Midbrain (tissue), 1 donor: ENCODE results near the gene FOXN3.
"Not testable (repeated sequence)": the region's sequence is repeated elsewhere in the genome, so short reads cannot be mapped to it uniquely, and the experiment has no call there.

Source experiments
- DNase-seq: peaks from one replicate; lab custom pipeline; 2025; lab: John Stamatoyannopoulos, UW

Gene FOXN3

DNA sequence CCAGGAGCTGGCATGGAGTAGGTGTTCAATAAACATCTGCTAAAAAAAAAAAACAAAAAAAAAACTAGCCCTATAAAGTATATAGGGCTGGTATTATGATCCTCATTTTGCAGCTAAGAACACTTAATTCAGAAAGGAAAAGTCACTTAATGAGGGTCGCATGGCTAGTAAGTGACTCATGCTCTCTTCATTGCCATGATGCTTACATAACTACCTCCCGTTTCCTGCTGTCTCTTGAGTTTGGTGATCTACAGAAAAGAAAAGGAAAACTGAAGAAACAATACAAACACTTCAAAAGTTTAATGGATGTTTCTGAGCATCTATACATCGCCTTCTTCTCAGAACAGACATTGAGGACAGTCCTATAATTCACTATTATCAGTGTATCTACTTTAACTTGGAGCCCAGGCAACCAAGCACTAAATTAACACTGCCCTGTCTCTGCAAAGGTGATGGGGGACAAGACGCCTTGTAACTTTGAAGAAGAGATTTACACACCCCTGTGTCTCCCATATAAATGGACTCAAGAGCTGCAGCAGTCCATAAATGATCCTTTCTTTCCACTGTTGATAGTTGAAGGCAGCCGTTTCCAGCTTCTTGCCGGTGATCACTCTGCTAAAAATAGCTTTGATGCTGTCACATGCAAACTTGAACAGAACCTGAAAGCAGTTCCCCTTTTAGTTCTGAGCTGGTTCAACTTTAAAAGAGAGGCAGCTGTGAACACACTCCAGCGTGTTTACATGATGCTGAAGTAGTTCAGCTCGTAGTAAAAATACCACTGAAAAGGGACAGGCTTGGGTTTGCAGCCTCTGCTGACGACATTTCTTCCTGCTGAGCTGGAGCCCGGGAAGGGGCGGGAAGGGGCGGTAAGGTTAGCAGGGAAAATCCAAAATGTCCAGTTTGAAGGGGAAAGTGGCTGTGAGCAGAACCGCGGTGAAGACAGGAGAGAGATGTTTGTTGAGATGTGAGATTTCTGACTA lies 113.3 kb downstream of the FOXN3 start:
- peak; percentile 52 for DNase-seq

DNA sequence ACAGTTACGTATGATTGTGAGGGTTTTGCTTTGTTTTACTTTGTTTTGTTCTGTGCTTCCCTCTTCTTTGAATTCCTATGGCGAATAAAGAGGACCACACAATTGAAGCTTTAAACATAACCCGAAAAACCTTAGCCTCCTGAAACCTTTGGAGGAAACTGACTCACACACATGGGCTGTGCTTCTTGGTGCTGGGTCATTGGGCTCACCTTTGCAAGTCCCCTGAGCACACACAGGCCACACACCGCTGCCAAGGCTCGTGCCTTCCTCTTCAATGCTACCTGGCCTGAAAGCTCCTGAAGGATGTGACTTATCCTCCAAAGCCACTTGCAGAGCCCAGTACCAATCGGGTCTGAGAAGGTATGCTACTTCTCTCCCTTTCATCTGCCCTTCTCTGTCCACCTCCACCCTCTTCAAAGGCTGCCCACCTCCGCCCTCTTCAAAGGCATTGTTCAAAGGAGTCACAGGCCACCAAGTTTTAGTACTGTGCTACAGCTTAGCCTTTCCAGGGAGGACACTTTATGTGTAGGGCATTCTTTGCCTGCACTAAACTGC lies 114.6 kb downstream of the FOXN3 start:
- DNase-seq: no peak

DNA sequence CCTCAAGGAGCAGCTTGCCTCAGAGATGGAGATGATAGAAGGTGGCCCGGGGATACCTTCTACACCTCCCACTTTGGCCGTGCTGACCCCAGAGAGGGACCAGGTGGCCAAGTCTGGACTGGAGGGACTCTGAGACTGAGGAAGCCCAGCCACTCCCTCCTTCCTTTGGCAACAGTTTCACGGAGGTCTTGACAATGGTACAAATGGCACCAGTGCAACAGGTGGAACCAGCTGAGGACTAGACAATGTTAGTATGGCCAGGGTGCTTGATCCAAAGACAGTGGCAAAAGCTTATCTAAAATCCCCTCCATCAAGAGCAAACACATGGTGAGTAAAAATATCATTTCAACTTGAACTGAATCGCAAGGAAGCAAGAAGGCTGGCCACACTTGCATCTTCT lies 117.4 kb downstream of the FOXN3 start:
- DNase-seq: no peak

DNA sequence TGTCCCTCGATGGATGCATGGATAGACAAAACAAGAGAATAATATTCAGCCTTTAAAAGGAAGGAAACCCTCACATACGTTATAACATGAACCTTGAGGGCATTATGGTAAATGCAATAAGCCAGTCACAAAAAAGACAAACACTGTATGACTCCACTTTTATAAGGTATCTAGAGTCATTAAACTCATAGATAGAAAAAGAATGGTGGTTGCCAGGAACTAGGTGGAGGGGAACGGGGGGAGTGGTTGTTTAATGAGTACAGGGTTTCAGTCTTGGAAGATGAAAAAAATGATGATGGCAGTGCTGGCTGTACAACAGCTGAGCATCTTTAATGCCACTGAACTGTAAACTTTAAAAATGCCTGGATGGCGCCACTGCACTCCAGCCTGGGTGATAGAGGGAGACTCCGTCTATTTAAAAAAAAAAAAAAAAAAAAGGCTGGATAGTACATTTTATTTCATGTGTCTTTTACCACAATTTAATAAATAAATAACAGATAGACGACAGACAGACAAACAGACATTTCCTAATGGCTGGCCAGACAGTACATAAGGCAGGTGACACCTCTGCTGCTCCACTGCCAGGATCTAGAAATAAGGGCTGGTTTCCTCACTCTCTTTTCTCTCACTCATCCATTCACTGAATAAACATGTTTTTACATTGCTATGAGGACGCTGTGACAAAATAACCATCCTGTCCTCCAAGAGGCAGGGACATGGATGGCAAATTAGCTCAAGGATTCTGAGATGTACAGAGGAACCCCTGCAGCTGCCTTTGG lies 118.8 kb downstream of the FOXN3 start:
- DNase-seq: no peak

DNA sequence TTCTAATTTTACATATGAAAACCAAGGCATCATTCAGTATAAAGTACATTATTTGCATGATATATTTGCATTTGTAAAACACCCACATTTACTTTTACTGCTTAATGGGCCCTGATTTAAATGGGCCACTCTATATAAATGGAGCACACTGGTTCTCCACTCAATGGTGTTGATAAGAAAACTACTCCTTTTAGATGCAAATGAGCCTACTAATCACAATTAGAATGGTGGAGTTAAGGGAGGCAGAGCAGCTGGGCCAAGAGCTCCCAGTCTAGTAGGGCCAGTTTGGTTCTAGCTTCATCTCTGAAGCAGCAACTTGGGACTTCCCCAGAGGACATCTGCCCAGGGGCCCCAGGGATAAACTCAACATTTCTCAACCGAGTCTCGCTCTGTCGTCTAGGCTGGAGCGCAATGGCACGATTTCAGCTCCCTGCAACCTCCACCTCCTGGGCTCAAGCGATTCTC lies 120.7 kb downstream of the FOXN3 start:
- no peak for DNase-seq

DNA sequence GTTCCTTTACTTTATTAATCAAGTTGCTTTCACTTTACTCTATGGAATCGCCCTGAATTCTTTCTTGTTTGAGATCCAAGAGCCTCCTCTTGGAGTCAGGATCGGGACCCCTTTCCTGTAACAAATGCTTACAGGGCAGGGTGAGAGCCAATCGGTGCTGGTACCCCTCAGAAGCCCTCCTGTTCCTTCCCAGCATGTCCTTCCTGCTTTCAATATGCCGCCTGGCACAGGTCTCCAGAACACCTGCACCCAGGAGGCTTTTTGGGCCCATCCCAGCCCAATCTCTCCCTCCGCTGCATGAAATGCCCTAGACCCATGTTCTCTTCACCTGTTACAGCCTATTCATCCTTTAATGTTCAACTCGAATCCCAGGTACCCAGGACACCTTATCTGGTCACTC lies 122.2 kb downstream of the FOXN3 start:
- DNase-seq: no peak

DNA sequence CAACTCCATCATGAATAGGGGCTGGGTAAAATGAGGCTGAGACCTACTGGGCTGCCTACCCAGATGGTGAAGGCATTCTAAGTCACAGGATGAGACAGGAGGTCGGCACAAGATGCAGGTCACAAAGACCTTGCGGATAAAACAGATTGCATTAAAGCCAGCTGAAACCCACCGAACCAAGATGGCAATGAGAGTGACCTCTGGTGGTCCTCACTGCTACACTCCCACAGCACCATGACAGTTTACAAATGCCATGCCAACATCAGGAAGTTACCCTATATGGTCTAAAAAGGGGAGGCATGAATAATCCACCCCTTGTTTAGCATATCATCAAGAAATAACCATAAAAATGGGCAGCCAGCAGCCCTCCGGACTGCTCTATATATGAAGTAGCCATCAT lies 122.6 kb downstream of the FOXN3 start:
- not testable (repeated sequence) for DNase-seq

DNA sequence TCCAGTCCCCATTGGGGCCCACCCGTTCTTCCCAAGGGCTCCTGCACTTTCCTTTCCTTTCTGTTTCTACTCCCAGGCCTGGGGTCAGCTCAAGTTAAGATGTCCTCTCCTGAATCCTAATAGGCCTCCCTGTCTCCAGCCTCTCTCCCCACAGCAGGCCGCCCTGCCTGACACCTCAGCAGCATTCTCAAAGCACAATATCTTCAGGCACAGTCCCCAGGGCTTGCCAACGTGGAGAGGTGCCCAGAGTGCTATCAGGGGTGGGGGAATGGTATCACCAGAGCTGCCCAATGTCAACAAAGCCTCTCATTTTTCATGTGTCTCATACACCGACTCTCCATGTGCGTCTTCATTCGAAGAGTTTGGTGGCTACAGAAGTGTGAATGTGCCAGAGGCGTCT lies 123.0 kb downstream of the FOXN3 start:
- DNase-seq: no peak

DNA sequence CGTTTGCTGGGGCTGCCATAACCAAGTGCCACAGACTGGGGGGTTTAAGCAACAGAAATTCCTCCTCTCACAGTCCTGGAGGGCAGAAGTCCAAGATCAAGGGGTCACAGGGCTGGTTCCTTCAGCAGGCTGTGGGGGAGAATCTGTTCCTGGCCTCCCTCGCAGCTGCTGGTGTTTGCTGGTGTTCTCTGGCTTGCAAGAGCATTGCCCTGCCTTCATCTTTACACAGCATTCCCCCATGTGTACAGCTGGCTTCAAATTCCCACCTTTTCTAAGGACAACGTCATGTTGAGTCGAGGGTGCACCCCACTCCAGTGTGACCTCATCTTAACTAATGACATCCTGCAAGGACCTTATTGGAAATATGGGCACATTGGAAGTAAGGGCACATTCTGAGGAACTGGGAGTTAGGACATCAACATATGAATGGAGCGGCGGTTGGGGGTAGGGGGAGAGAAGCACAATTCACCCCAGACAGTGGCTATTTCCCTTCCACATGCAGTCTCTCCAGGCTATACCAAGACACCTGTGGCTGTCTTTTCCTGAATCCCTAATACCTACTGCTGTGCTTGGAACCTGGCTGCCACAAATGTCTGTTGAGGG lies 123.6 kb downstream of the FOXN3 start:
- DNase-seq: no peak

DNA sequence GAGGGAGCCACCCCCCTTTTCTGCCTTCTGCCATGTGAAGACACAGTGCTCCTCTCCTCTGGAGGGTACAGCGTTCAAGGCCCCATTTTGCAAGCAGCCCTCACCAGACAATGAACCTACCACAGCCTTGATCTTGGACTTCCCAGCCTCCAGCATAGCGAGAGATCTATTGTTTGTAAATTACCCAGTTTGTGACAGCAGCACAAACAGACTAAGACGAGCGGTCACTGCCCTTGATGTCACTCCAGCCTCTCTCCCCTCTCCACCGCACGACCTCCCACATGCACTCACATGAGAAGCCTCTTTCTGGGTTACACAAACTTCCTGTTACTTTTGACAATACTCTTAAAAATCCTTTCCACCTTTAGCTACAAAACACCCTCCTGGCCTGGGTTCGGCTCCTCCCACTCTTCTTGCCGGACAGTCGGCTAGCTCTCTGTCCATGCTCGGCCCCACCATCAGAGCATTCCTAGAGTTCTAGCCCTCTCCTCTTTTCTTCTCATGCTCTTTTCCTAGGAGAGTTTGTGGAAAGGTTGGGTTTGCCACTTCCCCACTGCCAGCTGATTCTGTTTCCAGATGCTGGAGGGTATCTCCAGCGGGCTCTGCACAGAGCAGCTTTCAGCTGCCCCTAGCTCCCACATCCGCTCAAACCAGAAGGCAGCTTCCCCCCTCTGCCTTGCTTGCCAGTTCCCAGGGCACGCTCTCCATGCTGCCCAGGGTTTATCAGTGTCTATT lies 124.3 kb downstream of the FOXN3 start:
- no peak for DNase-seq

DNA sequence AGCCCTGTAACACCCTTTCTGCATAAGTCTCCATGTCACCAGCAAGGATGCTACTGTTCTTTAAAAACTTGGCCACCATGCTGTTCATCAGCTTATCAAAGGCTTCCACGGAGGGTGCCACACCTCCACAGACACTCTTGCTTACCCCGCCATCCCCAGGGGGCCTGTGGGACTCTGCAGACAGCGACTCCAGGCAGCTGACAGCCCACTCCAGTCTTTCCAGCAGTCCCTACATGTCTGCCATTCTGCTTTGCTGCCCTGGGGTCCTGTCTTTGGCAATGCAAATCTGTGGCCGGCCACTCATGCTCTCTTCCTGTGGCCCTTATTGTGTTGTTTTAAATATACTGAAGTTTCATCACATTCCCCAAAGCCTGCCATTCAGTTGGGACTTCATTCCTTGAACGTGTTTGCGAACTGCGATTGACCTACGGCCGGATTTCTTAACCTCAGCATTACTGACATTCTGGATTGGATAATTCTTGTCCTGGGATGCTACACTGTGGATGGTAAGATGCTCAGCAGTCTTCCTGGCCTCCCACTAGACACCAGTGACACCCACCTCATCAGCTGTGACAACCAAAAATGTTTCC lies 125.6 kb downstream of the FOXN3 start:
- no peak for DNase-seq

DNA sequence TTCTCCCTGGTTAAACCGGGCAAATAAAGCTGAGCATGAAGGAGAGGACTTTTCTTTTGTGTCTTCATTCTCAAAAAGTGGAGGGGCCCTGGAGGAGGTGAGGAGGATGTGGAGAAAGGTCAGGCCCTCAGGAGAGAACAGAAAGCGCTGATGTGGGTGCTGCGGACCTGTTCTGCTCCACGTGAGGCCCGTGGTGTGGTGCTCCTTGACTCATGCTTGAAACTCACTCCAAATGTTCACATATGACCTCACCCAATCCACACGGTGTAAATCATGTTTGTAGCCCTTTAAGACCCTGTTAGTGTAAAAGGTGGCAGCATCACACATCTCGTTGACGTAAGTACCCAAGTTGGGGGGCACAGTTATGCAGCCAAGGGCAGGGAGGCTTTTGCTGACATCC lies 126.2 kb downstream of the FOXN3 start:
- no peak for DNase-seq

DNA sequence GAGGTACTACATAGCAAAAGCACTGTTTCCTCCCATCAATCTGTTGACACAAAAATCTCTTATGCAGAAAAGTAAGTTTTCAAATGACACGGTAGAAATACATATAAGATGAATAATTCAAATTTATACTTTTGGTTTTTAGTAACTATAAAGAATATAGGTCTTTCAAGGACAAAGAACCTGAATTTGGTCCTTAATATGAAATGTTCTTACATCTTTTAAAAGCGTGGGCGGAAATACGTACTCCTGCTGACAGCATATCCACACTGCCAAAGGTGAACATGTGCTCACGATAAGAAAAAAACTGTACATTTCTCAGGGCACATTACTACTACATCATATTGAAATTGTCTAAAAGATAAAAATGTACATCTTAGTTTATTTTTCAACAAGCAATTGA lies 127.6 kb downstream of the FOXN3 start:
- no peak for DNase-seq

DNA sequence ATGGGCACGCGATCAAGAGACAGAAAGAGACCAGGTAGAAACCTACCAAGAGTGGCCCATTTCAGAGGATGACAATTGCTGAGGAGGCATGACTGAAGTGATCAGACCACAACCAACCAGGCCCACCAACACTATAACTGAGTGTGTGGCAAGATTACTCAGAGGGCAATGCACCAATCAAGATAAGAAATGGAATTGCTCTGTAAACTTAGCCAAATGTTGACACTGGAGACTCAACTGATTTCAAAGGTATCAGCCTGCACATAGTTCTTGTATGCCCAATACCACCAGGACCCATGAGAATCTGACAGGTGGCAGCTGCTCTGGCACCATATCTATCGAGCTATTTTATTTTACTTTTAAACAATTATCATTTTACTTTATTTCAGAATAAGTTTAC lies 128.9 kb downstream of the FOXN3 start:
- no peak for DNase-seq

DNA sequence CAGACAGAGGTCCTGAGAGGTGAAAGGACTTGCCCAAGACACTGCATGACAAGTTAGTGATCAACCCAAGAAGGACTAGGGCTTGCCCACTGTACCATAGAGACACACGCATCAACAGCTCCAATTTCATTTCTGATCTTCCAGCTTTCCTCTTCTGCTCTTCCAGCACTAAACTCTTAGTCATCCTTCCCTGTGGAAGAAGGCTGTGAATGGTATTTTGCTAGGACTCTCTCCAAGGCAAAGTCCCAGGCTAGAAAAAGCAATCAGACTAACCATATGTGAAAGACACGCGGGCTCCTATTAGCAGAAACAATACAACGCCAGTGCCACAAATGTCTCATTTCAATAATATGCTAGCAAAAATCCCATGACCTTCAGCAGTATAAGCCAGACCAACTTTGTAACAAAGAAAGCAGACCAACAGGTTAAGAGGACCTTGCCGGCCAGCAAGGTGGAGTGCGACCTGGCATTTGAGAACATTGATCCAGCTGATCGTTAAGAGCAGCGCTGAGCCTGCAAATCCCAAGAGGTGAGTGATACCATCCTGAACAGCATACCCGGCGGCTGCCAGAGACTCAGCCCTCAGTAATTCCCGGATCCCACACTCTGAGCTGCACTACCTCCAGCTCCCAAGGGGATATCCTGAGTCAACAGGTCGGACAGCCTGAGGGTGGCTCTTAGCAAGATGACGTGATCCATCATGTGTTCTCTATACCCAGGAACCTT lies 132.5 kb downstream of the FOXN3 start:
- no peak for DNase-seq

DNA sequence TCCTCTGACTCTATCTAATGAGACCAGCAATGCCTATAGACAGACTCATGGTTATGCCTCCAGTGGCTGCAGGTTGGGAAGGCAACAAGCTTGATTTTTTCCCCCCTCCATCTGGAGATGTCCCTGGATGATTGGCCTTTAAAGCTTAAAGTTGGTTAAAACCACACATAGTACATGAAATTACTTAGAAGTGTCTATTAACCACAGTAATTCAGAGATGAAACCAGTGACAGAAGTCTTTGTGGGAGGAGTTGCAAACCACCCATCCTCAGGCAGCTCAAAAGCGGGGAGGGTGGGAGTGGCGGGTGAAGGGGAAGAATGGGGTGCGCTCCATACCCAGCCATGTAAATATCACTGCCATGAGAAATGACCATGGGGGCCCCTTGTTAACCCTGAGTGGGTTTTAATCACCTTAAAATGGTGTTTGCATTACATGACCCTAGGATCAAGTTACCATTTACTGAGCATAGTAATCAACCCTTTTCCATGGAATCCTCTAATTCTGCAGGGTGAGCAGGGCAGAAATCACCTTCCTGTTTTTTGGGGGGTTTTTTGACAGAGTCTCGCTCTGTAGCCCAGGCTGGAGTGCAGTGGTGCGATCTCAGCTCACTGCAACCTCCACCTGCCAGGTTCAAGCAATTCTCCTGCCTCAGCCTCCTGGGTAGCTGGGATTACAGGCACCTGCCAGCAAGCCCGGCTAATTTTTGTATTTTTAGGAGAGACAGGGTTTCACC lies 133.5 kb downstream of the FOXN3 start:
- no peak for DNase-seq

DNA sequence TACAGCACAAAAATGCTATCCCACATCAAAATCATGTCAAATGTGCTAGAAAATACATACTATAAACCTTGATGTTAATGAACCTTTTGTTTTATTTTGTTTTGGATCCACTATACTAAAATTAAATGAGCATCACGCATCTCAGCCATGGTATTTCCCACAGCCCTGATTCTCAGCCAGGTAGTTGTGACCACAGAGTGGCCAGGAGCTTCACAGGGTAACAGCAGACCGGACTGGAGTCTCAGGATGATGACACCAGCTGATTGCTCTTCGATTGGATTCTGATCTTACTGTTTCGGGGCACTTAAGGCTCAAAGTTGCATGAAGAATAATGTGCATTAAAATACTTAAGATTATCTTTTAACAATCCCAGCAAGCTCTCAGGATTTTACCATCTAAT lies 134.8 kb downstream of the FOXN3 start:
- DNase-seq: no peak

DNA sequence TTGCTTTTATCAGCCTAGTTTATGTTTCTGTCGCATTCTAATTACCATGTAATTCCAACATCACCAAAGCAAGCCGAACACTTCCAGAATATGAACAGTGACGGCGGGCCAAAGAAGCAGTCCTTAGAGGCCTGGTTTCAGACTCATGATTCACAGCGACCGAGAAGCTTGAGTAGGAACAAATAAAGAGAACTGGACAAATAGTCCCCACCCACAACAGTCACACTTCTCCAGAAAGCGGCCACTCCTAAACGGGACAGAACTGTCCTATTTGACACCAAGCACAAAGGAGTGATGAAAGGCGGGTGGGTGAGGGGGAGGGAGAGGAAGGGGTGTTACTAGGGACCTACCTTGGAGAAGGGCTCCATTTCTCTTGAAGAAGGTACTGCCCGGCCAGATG lies 136.4 kb downstream of the FOXN3 start:
- no peak for DNase-seq

DNA sequence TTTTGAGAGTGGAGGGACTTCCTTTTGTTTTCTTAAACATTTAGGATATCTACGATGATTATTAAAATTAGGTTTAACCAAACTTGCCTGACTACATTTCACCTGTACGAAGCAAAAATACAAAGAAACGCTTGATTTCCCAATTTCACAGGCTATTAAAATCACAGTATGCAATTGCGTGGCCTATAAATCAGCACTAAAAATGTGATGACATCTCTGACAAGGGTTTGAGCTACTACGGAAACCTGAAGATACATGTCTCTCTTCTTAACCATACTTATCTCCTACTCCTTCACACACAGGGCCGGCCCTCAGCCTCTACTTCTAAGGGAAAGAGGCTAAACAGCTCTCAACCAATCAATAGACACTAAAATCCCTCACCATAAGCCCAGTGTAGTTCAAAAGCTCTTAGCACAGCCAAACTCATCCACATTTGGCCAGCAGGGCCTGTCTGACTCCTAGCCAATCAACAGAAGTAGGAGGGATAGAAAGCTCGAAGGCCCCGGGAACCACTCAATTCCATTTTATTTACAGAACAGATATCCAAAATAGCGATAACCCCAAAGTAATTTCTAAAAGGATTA lies 137.3 kb downstream of the FOXN3 start:
- DNase-seq: no peak
